Stomach (tissue), 9 donors: Measurements from ENCODE around the gene AFAP1. TPM values are rescaled to one million over a fixed set of nuclear protein-coding genes. Genes with fewer than 3 reads are reported as not detected.
A peak's percentile ranks its signal among the peaks of the same experiment; 100 is the strongest.

Experiments
- DNase-seq, 2 donors: peaks; one replicate each; pipeline versions ENCODE4 v3.0.0 to v3.0.0-alpha.2; 2013 to 2019
- H3K27ac ChIP-seq, 5 donors: fragments of 200-600 bp in 4 of 5; sonication (generic) in 4 of 5; one replicate each; pipeline ENCODE4 v1.5.1; 2013 to 2019; ENCODE audit warnings: mild to moderate bottlenecking in 1 of 5, moderate library complexity in 1 of 5
- H3K27me3 ChIP-seq, 3 donors: fragments of 200-600 bp; sonication (generic); one replicate each; pipeline ENCODE4 v1.5.1; 2017 to 2019; ENCODE audit warnings: mixed run types in 1 of 3
- H3K36me3 ChIP-seq, 4 donors: fragments of 200-600 bp; sonication (generic); 1 replicate in 3 of 4; 2 replicates in 1 of 4; pipeline ENCODE4 v1.5.1; 2016 to 2019
- H3K4me1 ChIP-seq, 4 donors: fragments of 200-600 bp; sonication (generic); one replicate each; pipeline ENCODE4 v1.5.1; 2016 to 2019
- H3K4me3 ChIP-seq, 4 donors: fragments of 200-600 bp; sonication (generic) in 3 of 4; one replicate each; pipeline ENCODE4 v1.5.1; 2016 to 2019; ENCODE audit warnings: mild to moderate bottlenecking in 1 of 4
- H3K9me3 ChIP-seq, 4 donors: fragments of 200-600 bp; sonication (generic); one replicate each; pipeline ENCODE4 v1.5.1; 2016 to 2019
- CTCF ChIP-seq, 7 experiments: fragments of 450-650 bp in 4 of 7; fragments of 200-600 bp in 3 of 7; sonication (generic) in 3 of 7; IDR thresholded peaks; one replicate each; pipeline ENCODE4 v1.5.1; 2016 to 2019; ENCODE audit warnings: antibody characterized with exemption in 7 of 7, control low read depth in 2 of 7, mild to moderate bottlenecking in 1 of 7
- EP300 ChIP-seq: sonication (generic); formaldehyde crosslinking; IDR thresholded peaks from one replicate; pipeline ENCODE4 v1.6.1; 2017; ENCODE audit warnings: antibody characterized with exemption
- POLR2A ChIP-seq, 4 donors: fragments of 450-650 bp; IDR thresholded peaks; one replicate each; pipeline ENCODE4 v1.6.1; 2016; ENCODE audit warnings: antibody characterized with exemption in 4 of 4, control low read depth in 2 of 4, mild to moderate bottlenecking in 1 of 4, moderate library complexity in 1 of 4
- POLR2AphosphoS5 ChIP-seq, 3 donors: sonication (generic); formaldehyde crosslinking; IDR thresholded peaks; one replicate each; pipeline ENCODE4 v1.6.1; 2016; ENCODE audit warnings: antibody characterized with exemption in 3 of 3
- WGBS, 5 donors: extraction: QIAGEN DNeasy Blood & Tissue Kit in 3 of 5; methylation state at CpG; one replicate each; pipeline versions ENCODE4 v1.1.5 to v1.1.7; 2013 to 2018; 5-methylcytosine and 5-hydroxymethylcytosine counted together
- intact Hi-C: fragments of 100-400 bp; cut with DNase I; formaldehyde crosslinking; loops from one replicate; pipeline ENCODE4 v1.15.1; 2023; ENCODE audit warnings: low total_unique reads
- polyA plus RNA-seq, 3 donors: library from polyadenylated mRNA; stranded (reverse); fragments of 200-250 nt; gene quantifications; one replicate each; pipeline ENCODE4 v1.2.3, GENCODE V29; 2013
- total RNA-seq, 5 donors: library from RNA; depleted of rRNA; stranded (reverse); fragments of >200 nt; gene quantifications; one replicate each; pipeline versions ENCODE4 v1.1.0 to v1.2.3, GENCODE V29; 2014 to 2016
- donor health status: healthy with polysubstance abuse.
- donor health status: Bipolar disorder and iron deficiency.
- donor health status: healthy.

AFAP1 gene
- total and polyA plus RNA-seq, 8 donors, result 4.1 to 88.9 (median 12.8) TPM

GRCh38 chr4:7910263-7910896 is 29.3 kb downstream of the AFAP1 start:
- Histone ChIP-seq H3K9me3 (no peaks in the 10 kb centered on the region), H3K4me1 (peaks cover 35 to 76% (median 54%) of the 10 kb centered on the region in 4 donors), H3K4me3 (peak overlapping the region in 2 of 4 donors; percentile 11 to 12), H3K36me3 (no peaks in the 10 kb centered on the region), H3K27ac (peak overlapping the region; percentile 27 to 84 (median 80)), H3K27me3 (no peaks in the 10 kb centered on the region)
- intact Hi-C loops, result no loop called here
- DNase-seq, result peak in 1 of 2 donors; percentile 47
- TF ChIP-seq POLR2AphosphoS5 (IDR thresholded peaks at IDR 0.05), result no peak
- TF ChIP-seq EP300, result no peak
- no peak for TF ChIP-seq CTCF (IDR thresholded peaks at IDR 0.05)
- TF ChIP-seq POLR2A (IDR thresholded peaks at IDR 0.05), result no peak
- WGBS, 5 donors, result 69 to 84% (median 75%) methylated on average over 16 of the region's 16 CpGs

- Histone ChIP-seq H3K4me3 (no peak overlapping the region), H3K4me1 (peaks cover 40 to 82% (median 58%) of the 10 kb centered on the region in 4 donors)
- WGBS, 5 donors, result 51 to 66% (median 55%) methylated on average over 12 of the region's 12 CpGs
Observed at GRCh38 chr4:7909463-7910262, 30.0 kb downstream of the AFAP1 start.

GRCh38 chr4:7908668-7909067 is 31.0 kb downstream of the AFAP1 start:
- TF ChIP-seq POLR2AphosphoS5 (IDR thresholded peaks at IDR 0.05), result no peak
- TF ChIP-seq EP300, result no peak
- TF ChIP-seq CTCF (IDR thresholded peaks at IDR 0.05), result no peak
- no peak for TF ChIP-seq POLR2A (IDR thresholded peaks at IDR 0.05)
- H3K4me1 ChIP-seq, result peaks cover 41 to 92% (median 66%) of the 10 kb centered on the region in 4 donors
- no peak for DNase-seq
- no peaks in the 10 kb centered on the region for H3K9me3 ChIP-seq
- no peaks in the 10 kb centered on the region for H3K36me3 ChIP-seq
- H3K27me3 ChIP-seq, result no peaks in the 10 kb centered on the region
- H3K4me3 ChIP-seq, result no peak overlapping the region
- H3K27ac ChIP-seq, result no peak overlapping the region
- intact Hi-C loops, result no loop called here
- WGBS, 5 donors, result 43 to 54% (median 48%) methylated on average over 4 of the region's 4 CpGs

More at GRCh38 chr4:7909463-7910262, 30.0 kb downstream of the AFAP1 start:
- Histone ChIP-seq H3K27me3 (no peaks in the 10 kb centered on the region), H3K36me3 (no peaks in the 10 kb centered on the region), H3K9me3 (no peaks in the 10 kb centered on the region), H3K27ac (peak overlapping the region in 4 of 5 donors; percentile 78 to 84 (median 81))
- DNase-seq, result no peak
- TF ChIP-seq POLR2AphosphoS5 (IDR thresholded peaks at IDR 0.05), result no peak
- no peak for TF ChIP-seq EP300
- no peak for TF ChIP-seq CTCF (IDR thresholded peaks at IDR 0.05)
- no peak for TF ChIP-seq POLR2A (IDR thresholded peaks at IDR 0.05)
- intact Hi-C loops, result no loop called here

- 67 to 84% (median 73%) methylated on average over 2 of the region's 2 CpGs for WGBS, 5 donors
Observed at GRCh38 chr4:7907142-7907541, 32.5 kb downstream of the AFAP1 start.

More at GRCh38 chr4:7907142-7907541, 32.5 kb downstream of the AFAP1 start:
- Histone ChIP-seq H3K9me3 (no peaks in the 10 kb centered on the region), H3K4me1 (peaks cover 41 to 98% (median 73%) of the 10 kb centered on the region in 4 donors), H3K4me3 (no peak overlapping the region), H3K36me3 (no peaks in the 10 kb centered on the region), H3K27ac (peak overlapping the region in 2 of 5 donors; percentile 73 to 77), H3K27me3 (no peaks in the 10 kb centered on the region)
- intact Hi-C loops, result no loop called here
- no peak for DNase-seq
- no peak for TF ChIP-seq POLR2AphosphoS5 (IDR thresholded peaks at IDR 0.05)
- no peak for TF ChIP-seq EP300
- no peak for TF ChIP-seq CTCF (IDR thresholded peaks at IDR 0.05)
- TF ChIP-seq POLR2A (IDR thresholded peaks at IDR 0.05), result no peak
